K562 (cell line): ENCODE data around the gene ZDHHC14. TPM values are rescaled to one million over a fixed set of nuclear protein-coding genes. Genes with fewer than 3 reads are reported as not detected.

ENCODE experiments used
- ATAC-seq: fragments of 200-7000 bp; cut with Tn5 transposase; 3 replicates; pipeline ENCODE4 v1.9.1; 2020; ENCODE audit warnings: moderate library complexity
- BruUV-seq: library from RNA; stranded (reverse); fragments of 400-500 nt; replicated peaks from 2 replicates; lab custom pipeline; 2021; lab: Mats Ljungman, UMichigan
- CTCF ChIA-PET: fragments of 300-600 bp; formaldehyde crosslinking; extraction: SDS; loops from one replicate; lab custom pipeline; 2021; ENCODE audit warnings: low intra/inter-chr PET ratio; lab: Yijun Ruan, JAX
- POLR2A ChIA-PET: fragments of 300-600, 350-650 bp; sonication (Branson Sonifier 250); formaldehyde crosslinking; extraction: SDS; loops from one replicate; lab custom pipeline; 2021; ENCODE audit warnings: antibody characterized with exemption, inconsistent platforms; lab: Yijun Ruan, JAX
- DNase-seq, 4 experiments: peaks; one replicate each; pipeline versions ENCODE4 v3.0.0 to v3.0.0-alpha.2; 2011 to 2018; ENCODE audit warnings: low spot score in 3 of 4, mixed read lengths in 3 of 4; ENCODE audit errors: extremely low read depth in 1 of 4
- FAIRE-seq: peaks from 2 replicates; lab custom pipeline; 2011; peaks lifted over from hg19 to GRCh38; lab: Jason Lieb, UNC
- H2AFZ ChIP-seq: 2 replicates; pipeline ENCODE4 v1.6.0; 2011; ENCODE audit warnings: low read depth, low read length, control low read depth, inconsistent platforms
- H3K27ac ChIP-seq: fragments of 200-600 bp; 3 replicates; pipeline ENCODE4 v1.8.0; 2011; ENCODE audit warnings: low read depth, mild to moderate bottlenecking, control low read depth, inconsistent platforms, low read length, moderate library complexity, mixed read lengths; ENCODE audit errors: extremely low read depth
- H3K27me3 ChIP-seq, 2 experiments: fragments of 300-600 bp in 1 of 2; 2 replicates in 1 of 2; 3 replicates in 1 of 2; pipeline versions ENCODE4 v1.6.0 to v1.8.0; 2011; ENCODE audit warnings: inconsistent platforms in 2 of 2, low read length in 2 of 2, mild to moderate bottlenecking in 1 of 2, mixed read lengths in 1 of 2, moderate library complexity in 1 of 2; ENCODE audit not compliant: control insufficient read depth in 2 of 2, insufficient read depth in 2 of 2
- H3K36me3 ChIP-seq: fragments of 300-600 bp; 3 replicates; pipeline ENCODE4 v1.8.0; 2011; ENCODE audit warnings: mild to moderate bottlenecking, low read length, inconsistent platforms; ENCODE audit not compliant: control insufficient read depth, insufficient read depth
- H3K4me1 ChIP-seq, 2 experiments: fragments of 200-600 bp in 1 of 2; replicated peaks in 1 of 2; 2 replicates in 1 of 2; 3 replicates in 1 of 2; pipeline versions ENCODE4 v1.5.1 to v1.8.0; 2011; ENCODE audit warnings: inconsistent platforms in 2 of 2, low read length in 2 of 2, mild to moderate bottlenecking in 1 of 2, mixed read lengths in 1 of 2, moderate library complexity in 1 of 2; ENCODE audit not compliant: control insufficient read depth in 2 of 2, insufficient read depth in 2 of 2
- H3K4me2 ChIP-seq: 2 replicates; pipeline ENCODE4 v1.6.1; 2011; ENCODE audit warnings: low read length, control low read depth, inconsistent platforms, mixed read lengths; ENCODE audit not compliant: insufficient read depth
- H3K4me3 ChIP-seq: fragments of 200-600 bp; sonication (generic), shearing (Covaris generic); 2 replicates; pipeline ENCODE4 v1.5.1; 2016; ENCODE audit warnings: control low read depth, inconsistent platforms
- H3K79me2 ChIP-seq: fragments of 200-600 bp; 3 replicates; pipeline ENCODE4 v1.8.0; 2011; ENCODE audit warnings: low read length, inconsistent platforms; ENCODE audit not compliant: control insufficient read depth, insufficient read depth
- H3K9ac ChIP-seq, 2 experiments: 2 replicates each; pipeline versions ENCODE4 v1.6.0 to v1.6.1; 2011; ENCODE audit warnings: low read depth in 2 of 2, low read length in 2 of 2, control low read depth in 1 of 2, inconsistent platforms in 1 of 2, mild to moderate bottlenecking in 1 of 2, mixed read lengths in 1 of 2; ENCODE audit not compliant: insufficient read depth in 1 of 2
- H3K9me1 ChIP-seq: one replicate; pipeline ENCODE4 v1.6.0; 2011; ENCODE audit warnings: inconsistent platforms, mild to moderate bottlenecking, low read length, moderate library complexity; ENCODE audit not compliant: control insufficient read depth, insufficient read depth
- H3K9me3 ChIP-seq: replicated peaks from 2 replicates; pipeline ENCODE4 v1.5.1; 2011; ENCODE audit warnings: low read depth, low read length, inconsistent platforms; ENCODE audit not compliant: control insufficient read depth, insufficient read depth
- H4K20me1 ChIP-seq: replicated peaks from 2 replicates; pipeline ENCODE4 v1.6.1; 2011; ENCODE audit warnings: low read length, inconsistent platforms, mixed read lengths; ENCODE audit not compliant: control insufficient read depth, insufficient read depth
- EGR1 ChIP-seq: fragments of 450-650 bp; conservative IDR thresholded peaks from 2 replicates; pipeline ENCODE4 v1.6.1; 2017; ENCODE audit warnings: mild to moderate bottlenecking
- HNRNPH1 ChIP-seq: fragments of 200-400 bp; formaldehyde crosslinking; optimal IDR thresholded peaks from 2 replicates; pipeline ENCODE3; 2017; ENCODE audit warnings: low read depth, mild to moderate bottlenecking, low read length, moderate library complexity
- NKRF ChIP-seq: fragments of 450-650 bp; IDR thresholded peaks from 2 replicates; pipeline ENCODE4 v1.6.1; 2016; ENCODE audit warnings: borderline replicate concordance
- SLC30A9 ChIP-seq: fragments of 250-450 bp; sonication (Bioruptor Pico); IDR thresholded peaks from 2 replicates; pipeline ENCODE4 v1.8.0; 2022; ENCODE audit warnings: mild to moderate bottlenecking, moderate library complexity
- WGBS: fragments of 100-300 bp; shearing (Covaris generic); methylation state at CpG from one replicate; pipeline ENCODE4 v1.1.6; 2016; ENCODE audit warnings: low coverage, mixed read lengths; ENCODE audit not compliant: insufficient coverage; ENCODE audit errors: missing lambda C conversion rate; 5-methylcytosine and 5-hydroxymethylcytosine counted together
- in situ Hi-C: fragments of 300-500 bp; cut with MboI; formaldehyde crosslinking; loops from 4 replicates; pipeline ENCODE4 v1.15.0; 2018; ENCODE audit warnings: inconsistent platforms, mixed read lengths
- intact Hi-C: fragments of 100-400 bp; cut with micrococcal nuclease; formaldehyde crosslinking; loops from 2 replicates; pipeline ENCODE4 v1.14.2; 2022
- polyA plus RNA-seq, 8 experiments: library from polyadenylated mRNA; depleted of rRNA in 4 of 8; stranded (reverse) in 5 of 8; unstranded in 3 of 8; fragments of >200 nt; fragmentation: Nextera tagmentation in 2 of 8; fragmentation: Illumina TruSeq in 1 of 8; extraction: Ambion mirVana in 2 of 8; extraction: Trizol in 1 of 8; gene quantifications; 2 replicates each; pipeline versions ENCODE4 v1.2.1 to v1.2.3, GENCODE V29; 2011 to 2014; ENCODE audit warnings: inconsistent platforms in 1 of 8, missing spikeins in 1 of 8
- total RNA-seq, 7 experiments: library from RNA; depleted of rRNA in 6 of 7; stranded (reverse); fragments of >200 nt in 6 of 7; fragmentation: Illumina TruSeq in 2 of 7; extraction: Trizol in 2 of 7; gene quantifications; 2 replicates each; pipeline versions ENCODE4 v1.2.1 to v1.2.3, GENCODE V29; 2011 to 2021; ENCODE audit warnings: low replicate concordance in 1 of 7
- TF ChIP-seq, protein P1 (sequence below): sonication (generic); formaldehyde crosslinking; IDR thresholded peaks from 2 replicates; pipeline ENCODE4 v1.8.1; 2023; ENCODE audit warnings: missing genetic modification reagents, mild to moderate bottlenecking, borderline replicate concordance

ZDHHC14 gene
- total and polyA plus RNA-seq, 9 of the 15 experiments (the other 6 are each of a cell fraction or from before 2014, with no cell fraction given): 0.92 to 23.1 (median 13.8) TPM

DNA sequence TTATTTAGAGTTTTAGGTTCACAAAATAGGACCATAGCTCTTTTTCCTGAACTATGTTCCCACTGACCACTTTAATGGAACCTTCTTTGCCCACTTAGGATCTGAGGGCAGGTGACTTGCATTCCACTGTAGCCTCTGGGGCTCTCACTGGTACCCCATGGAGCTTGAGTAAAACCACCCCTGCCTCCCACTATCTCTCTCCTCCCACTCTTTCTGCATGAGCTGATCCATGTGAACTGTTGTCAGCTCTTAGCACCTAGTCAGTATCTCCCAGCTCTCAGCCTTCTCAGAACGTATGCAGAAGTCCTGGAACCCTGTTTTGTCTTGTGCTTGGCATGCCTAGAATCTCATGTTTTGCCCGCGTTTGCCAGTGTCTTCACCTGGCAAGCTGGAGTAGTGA is 241.4 kb downstream of the ZDHHC14 start:
- intact Hi-C loops: no loop called here
- whole genome bisulfite sequencing: 84% methylated on average over 3 of the region's 3 CpGs
- H3K4me1 ChIP-seq: no peaks in the 10 kb centered on the region; a peak in 2 of 5 replicates
- DNase-seq (no peak), FAIRE-seq (no peak), ATAC-seq (no peak)
- no peaks in the 10 kb centered on the region for H3K9me3 ChIP-seq
- no peaks in the 10 kb centered on the region for H3K36me3 ChIP-seq
- no peak overlapping the region for H2AFZ ChIP-seq
- no peaks in the 10 kb centered on the region; a peak in 1 of 5 replicates for H3K27me3 ChIP-seq
- no peak overlapping the region for H3K27ac ChIP-seq
- H3K79me2 ChIP-seq: no peaks in the 10 kb centered on the region
- ChIA-PET POLR2A (interaction anchor here (0.7 to 1.5 kb wide), 4 partner anchors 9 to 298 kb away, joined by 3 to 12 read pairs (median 3); no protein-coding TSS in a partner anchor), CTCF (no interaction called here)
- in situ Hi-C loops: no loop called here
- no TSS peak for BruUV-seq
- no peak overlapping the region for H3K9ac ChIP-seq
- no peaks in the 10 kb centered on the region for H4K20me1 ChIP-seq
- H3K4me2 ChIP-seq: no peak overlapping the region
- no peaks in the 10 kb centered on the region for H3K9me1 ChIP-seq
- no peak overlapping the region for H3K4me3 ChIP-seq
- TF ChIP-seq EGR1 (0 out of 2 replicates have a peak, but pooled peaks have one; percentile 13), SLC30A9 (CRISPR knock-in tag) (no peak), HNRNPH1 (no peak), NKRF (no peak)
- TF ChIP-seq, protein P1, sequence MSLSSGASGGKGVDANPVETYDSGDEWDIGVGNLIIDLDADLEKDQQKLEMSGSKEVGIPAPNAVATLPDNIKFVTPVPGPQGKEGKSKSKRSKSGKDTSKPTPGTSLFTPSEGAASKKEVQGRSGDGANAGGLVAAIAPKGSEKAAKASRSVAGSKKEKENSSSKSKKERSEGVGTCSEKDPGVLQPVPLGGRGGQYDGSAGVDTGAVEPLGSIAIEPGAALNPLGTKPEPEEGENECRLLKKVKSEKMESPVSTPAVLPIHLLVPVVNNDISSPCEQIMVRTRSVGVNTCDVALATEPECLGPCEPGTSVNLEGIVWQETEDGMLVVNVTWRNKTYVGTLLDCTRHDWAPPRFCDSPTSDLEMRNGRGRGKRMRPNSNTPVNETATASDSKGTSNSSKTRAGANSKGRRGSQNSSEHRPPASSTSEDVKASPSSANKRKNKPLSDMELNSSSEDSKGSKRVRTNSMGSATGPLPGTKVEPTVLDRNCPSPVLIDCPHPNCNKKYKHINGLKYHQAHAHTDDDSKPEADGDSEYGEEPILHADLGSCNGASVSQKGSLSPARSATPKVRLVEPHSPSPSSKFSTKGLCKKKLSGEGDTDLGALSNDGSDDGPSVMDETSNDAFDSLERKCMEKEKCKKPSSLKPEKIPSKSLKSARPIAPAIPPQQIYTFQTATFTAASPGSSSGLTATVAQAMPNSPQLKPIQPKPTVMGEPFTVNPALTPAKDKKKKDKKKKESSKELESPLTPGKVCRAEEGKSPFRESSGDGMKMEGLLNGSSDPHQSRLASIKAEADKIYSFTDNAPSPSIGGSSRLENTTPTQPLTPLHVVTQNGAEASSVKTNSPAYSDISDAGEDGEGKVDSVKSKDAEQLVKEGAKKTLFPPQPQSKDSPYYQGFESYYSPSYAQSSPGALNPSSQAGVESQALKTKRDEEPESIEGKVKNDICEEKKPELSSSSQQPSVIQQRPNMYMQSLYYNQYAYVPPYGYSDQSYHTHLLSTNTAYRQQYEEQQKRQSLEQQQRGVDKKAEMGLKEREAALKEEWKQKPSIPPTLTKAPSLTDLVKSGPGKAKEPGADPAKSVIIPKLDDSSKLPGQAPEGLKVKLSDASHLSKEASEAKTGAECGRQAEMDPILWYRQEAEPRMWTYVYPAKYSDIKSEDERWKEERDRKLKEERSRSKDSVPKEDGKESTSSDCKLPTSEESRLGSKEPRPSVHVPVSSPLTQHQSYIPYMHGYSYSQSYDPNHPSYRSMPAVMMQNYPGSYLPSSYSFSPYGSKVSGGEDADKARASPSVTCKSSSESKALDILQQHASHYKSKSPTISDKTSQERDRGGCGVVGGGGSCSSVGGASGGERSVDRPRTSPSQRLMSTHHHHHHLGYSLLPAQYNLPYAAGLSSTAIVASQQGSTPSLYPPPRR (CRISPR knock-in tag): no peak
